GM18909 (cell line): Measurements from ENCODE around the gene FHDC1.
A peak's percentile ranks its signal among the peaks of the same experiment; 100 is the strongest.

Experiments used
- ATAC-seq: cut with Tn5 transposase; IDR thresholded peaks from one replicate; pipeline ENCODE4 v1.9.1; 2021; ENCODE audit warnings: mild to moderate bottlenecking; ENCODE audit not compliant: unreplicated experiment, poor library complexity

FHDC1 gene

DNA sequence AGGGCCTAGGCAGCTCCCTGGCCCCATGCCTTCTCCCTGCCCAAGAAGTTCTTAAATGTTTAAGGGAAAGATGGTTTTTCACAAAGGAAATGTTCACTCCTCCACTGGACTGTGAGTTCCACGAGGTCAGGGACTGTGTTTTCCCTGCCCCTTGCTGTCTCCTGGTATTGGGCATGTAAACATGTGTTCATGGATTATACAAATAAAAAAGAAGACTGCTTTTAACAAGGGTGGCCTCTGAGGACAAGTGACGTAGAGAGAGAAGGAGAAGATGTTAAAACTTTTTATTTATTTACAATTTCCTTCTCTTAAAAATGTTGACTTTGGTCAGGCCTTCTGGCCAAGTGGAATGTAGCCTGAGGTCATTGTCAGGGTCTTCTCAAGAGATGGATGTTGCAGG, 66.0 kb downstream of the FHDC1 start:
- ATAC-seq: no peak

GRCh38 chr4:153004081-153004850, 68.1 kb downstream of the FHDC1 start:
- no peak for ATAC-seq

- no peak for ATAC-seq
These were observed 69.8 kb downstream of the FHDC1 start for GRCh38 chr4:153005899-153006381.

DNA sequence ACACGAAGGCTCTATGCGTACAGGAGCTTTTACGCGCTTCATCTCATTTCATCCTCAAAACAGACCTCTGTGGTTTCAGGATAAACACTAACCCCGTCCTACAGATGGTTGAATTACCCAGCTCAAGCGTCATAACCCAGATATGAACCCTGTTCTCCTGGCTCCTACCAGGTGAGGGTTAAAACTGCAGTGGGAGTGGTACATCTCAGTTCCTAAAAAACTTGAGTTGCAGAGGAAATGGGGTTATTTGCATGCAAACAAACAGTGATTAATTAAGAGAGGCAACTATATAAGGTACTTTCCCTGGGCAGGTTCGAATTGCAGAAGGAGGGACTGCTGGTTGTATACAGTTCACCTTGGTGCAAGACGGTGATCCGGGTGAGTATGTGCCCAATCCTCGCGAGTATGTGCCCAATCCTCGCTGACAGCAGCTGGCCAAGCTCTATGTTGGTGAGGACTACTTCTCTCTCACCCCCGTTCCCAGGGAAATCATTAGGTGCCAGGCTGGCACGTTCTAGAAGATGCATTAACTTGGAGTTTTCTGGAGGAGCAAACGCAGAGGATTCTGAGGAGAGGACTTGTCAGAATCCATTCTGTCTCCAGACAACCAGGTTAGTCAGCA, 72.6 kb downstream of the FHDC1 start:
- peak; percentile 83 for ATAC-seq

DNA sequence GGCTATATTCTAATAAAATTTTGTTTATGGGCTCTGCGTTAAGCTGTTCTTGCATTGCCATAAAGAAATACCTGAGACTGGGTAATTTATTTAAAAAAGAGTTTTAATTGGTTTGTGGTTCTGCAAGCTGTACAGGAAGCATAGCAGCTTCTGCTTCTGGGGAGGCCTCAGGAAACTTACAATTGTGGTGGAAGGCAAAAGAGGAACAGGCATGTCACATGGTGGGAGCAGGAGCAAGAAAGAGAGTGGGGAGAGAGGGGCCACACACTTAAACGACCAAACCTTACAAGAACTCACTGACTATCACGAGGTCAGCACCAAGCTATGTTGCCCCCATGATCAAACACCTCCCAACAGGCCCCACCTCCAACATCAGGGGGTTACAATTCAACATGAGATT, 74.0 kb downstream of the FHDC1 start:
- ATAC-seq: no peak

DNA sequence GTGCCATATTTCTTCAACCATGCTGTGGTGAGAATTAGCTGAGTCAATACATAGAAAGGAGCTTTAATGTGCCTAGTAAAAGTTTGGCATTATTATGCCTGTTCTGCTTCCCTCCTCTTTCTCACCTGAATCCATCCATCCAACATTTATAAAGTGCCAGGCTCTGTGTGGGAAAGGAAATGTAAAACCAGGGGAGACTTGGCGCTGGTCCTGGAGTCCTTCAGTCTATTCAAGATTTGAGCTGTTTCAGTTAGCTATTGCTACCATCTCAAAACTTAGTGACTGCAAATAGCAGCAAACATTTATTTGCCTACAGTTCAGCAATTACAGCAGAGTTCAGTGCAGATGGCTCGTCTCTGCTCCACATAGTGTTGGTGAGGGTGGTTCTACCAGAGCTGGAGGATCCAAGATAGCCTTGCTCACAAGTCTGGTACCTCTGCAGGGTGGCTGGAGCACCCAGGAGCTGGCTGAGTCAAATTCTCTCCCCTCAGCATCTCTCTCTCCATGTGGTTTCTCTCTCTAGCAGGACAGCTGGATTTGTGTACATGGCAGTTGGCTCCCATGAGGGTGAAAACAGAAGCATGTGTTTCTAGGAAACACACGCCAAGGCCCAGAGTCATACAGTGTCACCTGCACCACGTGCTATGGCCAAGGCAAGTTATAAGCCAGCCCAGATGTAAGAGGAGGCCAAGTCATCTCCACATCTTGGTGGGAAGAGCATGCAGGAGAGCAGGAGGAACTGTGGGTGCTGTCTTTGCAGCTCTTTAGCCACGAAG, 77.3 kb downstream of the FHDC1 start:
- no peak for ATAC-seq

DNA sequence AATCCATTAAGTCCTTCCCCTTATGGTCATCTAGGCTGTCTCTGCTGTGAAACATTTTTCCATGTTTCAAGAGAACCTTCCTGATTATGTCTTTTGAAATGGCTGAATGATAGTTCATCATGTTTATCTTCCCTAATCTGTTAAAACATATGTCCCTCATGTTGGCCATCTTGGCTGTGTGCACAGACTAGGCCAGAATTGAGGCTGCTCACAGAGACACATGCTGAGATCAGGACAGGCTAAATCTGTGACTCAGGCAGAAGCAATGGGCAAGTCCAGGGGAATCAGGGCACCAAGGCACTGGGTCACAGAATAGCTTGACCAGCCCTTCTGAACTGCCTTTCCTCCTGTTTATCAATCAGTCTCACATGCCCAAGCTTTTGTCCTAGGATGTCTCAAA, 78.3 kb downstream of the FHDC1 start:
- ATAC-seq: no peak

- ATAC-seq: no peak
These were observed 80.5 kb downstream of the FHDC1 start for GRCh38 chr4:153016592-153016991.

DNA sequence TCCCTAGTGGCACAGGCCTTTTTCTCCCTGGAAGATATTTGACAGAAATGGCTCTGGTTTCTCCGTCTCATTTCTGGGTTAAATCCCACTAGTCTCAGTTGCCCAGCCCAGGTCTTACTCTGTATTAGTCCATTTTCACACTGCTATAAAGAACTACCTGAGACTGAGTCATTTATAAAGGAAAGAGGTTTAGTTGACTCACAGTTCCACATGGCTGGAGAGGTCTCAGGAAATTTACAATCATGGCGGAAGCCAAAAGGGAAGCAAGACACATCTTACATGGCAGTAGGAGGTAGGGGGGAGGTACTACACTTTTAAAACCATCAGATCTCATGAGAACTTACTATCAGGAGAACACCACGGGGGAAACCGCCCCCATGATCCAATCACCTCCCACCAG, 81.9 kb downstream of the FHDC1 start:
- no peak for ATAC-seq

DNA sequence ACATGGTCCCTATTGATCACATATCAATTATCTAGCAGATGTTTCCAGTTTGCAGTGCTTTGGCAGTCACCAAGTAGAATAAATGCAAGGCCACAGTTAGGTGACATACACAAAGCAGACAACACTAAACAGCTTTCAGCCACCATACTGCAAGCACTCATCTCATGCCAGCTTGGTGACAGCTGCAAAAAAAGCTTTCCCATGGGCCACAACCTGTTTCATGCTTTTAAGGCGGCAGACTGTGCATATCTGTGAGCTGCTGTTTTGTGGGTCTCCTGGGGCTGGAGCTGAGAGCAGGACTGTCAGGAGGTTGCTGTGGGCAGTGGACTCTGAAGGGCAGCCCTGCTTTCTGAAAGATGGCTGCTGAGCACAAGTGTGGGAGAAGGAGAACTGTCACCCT, 82.6 kb downstream of the FHDC1 start:
- ATAC-seq: no peak

DNA sequence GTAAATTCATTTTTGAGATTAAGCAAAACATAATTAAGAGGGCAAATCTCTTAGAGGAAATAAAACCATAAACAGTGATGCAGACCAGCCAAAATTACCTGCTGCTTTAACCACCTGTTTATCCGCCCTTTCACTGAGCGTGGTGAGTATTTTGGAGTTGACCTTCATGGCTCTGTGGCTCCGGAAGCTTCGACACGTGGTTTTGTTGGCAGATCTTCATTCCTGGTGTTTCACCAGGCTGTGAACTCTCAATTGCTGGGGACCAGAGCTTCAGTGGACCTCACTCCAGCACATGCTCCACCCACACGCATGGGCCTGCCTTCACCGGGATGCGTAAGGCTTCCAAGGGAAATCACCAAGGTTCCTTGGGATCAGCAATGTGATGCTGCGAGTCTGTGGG, 83.8 kb downstream of the FHDC1 start:
- ATAC-seq: no peak

DNA sequence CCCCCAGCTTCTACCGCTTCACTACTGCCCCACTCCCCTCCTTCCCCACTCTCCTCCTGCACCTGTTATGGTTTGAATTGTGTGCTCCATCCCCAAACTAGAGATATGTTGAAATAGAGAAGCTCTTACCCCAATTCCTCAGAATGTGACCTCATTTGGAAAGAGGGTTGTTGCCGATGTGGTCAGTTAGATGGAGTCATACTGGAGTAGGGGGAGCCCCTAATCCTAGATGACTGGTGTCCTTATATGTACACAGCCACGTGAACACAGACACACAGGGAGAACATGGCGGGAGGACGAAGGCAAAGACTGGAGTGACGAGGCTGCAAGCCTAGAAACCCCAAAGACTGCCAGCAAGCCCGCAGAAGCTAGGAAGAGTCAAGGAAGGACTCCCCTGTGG, 84.3 kb downstream of the FHDC1 start:
- ATAC-seq: no peak

DNA sequence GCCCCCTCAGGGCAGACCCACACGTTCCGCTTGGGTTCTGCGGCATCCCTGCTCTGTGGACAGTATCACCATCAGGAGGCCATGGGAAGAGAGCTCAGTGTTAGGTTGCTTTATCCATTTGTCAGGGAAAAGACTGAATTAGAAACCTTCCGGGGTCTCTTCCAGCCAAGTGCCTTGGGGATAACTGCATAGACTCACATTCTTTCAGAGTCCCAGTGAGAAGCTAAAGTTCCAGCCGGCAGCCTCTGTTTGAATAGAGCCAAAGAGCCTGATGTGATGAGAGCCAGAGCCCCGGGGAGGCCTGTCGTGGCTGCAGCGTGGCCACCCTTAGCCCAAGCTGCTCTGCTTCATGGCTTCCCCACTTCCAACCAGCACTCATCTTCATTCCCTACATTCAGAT, 85.2 kb downstream of the FHDC1 start:
- no peak for ATAC-seq

DNA sequence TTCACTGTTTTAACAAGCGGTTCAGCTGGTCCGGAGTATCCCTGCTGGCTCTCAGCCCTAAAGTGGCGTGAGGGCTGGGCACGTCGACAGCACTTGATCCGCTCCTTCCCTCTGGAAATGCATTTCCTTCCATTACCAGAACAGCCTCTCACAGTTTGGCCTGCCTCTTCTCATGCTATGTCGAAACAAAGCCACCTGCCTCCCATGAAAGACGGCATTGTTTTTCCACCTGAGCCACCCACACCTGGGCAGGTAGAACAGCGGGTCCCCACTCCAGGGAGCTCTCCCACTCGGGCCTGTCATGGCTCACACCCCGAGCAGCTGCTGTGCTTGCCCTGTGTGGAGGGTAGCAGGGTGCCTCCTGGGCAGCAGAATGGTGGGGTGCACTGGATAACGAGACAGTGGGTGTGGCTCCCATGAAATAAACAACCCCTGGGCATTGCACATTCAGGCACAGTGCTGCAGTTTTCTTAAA, 86.2 kb downstream of the FHDC1 start:
- ATAC-seq: no peak

DNA sequence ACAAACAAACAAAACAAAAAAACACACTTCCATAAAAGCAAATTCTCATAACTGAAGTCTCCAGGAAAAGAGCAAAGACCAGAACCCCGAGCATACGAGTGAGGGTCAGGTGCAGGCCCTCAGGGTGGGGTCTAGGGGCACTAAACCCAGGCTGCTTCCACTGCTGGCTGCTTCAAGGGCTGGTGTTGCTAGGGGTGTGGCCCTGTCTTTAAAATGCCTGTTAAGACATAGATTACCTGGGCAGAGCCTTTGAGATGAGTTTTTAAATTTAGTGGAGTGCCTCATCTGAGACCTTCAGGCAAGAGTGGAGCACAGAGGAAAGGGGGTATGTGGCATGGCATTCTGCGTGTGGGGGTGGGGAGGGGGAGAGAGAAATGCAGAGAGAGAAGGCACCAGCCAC, 87.0 kb downstream of the FHDC1 start:
- no peak for ATAC-seq

GRCh38 chr4:153023692-153024394, 87.7 kb downstream of the FHDC1 start:
- ATAC-seq: no peak

GRCh38 chr4:153024466-153024865, 88.3 kb downstream of the FHDC1 start:
- no peak for ATAC-seq

- ATAC-seq: no peak
These were observed 89.3 kb downstream of the FHDC1 start for GRCh38 chr4:153025406-153025805.

DNA sequence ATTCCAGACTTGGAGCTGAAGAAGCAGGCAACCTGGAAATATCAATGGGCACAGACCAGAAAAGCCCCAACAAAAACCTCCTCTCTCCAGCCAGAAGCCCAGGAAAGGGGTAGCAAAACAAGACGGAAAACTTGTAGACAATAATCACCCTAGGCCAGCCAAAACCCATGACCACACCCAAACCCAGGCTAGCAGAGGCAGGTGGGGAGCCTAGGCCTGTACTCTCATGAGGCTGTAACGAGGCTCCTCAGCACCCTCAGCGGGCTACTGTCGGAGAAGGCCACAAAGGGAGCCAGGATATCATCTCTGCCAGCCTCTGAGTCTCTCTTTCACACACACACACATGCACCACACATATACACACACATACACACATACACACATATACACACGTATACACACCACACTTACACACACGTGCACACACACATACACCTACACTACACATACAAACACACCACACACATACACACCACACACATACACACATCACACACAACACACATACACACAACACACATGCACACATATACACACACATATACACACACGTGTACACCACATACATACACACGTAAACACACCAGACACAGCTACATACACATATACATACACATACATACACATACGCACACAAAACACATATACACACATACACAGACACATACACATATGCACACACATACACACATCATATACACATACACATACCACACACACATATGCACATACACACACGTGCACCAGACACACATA, 90.6 kb downstream of the FHDC1 start:
- ATAC-seq: no peak

DNA sequence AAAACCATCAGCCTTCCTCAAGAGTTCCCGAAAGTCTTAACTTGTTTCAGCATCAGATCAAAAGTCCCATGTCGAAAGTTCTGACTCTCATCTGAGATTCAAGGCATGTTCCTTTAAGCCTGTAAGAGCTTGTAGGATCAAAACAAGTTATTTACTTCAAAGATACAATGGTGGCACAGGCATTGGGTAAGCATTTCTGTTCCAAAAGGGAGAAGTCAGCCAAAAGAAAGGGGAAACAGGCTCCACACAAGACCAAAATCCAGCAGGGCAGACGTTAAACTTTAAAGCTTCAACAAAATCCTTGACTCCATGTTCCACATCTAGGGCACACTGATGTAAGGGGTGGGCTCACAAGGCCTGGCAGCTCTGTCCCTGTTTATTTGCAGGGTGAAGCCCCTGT, 91.7 kb downstream of the FHDC1 start:
- ATAC-seq: no peak
